Measurements from ENCODE around the gene SLC15A5. TPM values are rescaled to one million over a fixed set of nuclear protein-coding genes. Genes with fewer than 3 reads are reported as not detected.

The SLC15A5 gene
- total RNA-seq, 1 donor from 2014 or later: not detected

- no peaks in the 10 kb centered on the region for H3K36me3 Mint-ChIP-seq (ENCODE audit: unreplicated experiment)
- H3K27ac Mint-ChIP-seq (ENCODE audit: unreplicated experiment): no peak overlapping the region
- H3K4me1 Mint-ChIP-seq (ENCODE audit: low read depth, unreplicated experiment): no peaks in the 10 kb centered on the region
- DNase-seq: no peak
- no peaks in the 10 kb centered on the region for H3K27me3 Mint-ChIP-seq (ENCODE audit: unreplicated experiment)
- H3K9me3 Mint-ChIP-seq (ENCODE audit: unreplicated experiment): no peaks in the 10 kb centered on the region
- TF ChIP-seq, protein P1, sequence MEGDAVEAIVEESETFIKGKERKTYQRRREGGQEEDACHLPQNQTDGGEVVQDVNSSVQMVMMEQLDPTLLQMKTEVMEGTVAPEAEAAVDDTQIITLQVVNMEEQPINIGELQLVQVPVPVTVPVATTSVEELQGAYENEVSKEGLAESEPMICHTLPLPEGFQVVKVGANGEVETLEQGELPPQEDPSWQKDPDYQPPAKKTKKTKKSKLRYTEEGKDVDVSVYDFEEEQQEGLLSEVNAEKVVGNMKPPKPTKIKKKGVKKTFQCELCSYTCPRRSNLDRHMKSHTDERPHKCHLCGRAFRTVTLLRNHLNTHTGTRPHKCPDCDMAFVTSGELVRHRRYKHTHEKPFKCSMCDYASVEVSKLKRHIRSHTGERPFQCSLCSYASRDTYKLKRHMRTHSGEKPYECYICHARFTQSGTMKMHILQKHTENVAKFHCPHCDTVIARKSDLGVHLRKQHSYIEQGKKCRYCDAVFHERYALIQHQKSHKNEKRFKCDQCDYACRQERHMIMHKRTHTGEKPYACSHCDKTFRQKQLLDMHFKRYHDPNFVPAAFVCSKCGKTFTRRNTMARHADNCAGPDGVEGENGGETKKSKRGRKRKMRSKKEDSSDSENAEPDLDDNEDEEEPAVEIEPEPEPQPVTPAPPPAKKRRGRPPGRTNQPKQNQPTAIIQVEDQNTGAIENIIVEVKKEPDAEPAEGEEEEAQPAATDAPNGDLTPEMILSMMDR (IDR thresholded peaks at IDR 0.05; ENCODE audit: partially characterized antibody, unreplicated experiment): no peak
- no peak overlapping the region for H3K4me3 Mint-ChIP-seq (ENCODE audit: unreplicated experiment)
These were observed 128.5 kb downstream of the SLC15A5 start for GRCh38 chr12:16148938-16149337.

Other genes with a start within 250 kb of the SLC15A5 start
- gene MGST1, start 70.0 kb upstream of the SLC15A5 start, total RNA-seq (ENCODE audit: unreplicated experiment): 5.7 TPM

Data from glutamatergic neuron (in vitro differentiated cells).